Stomach (tissue), 9 donors: Measurements from ENCODE around the gene PLA2G3. TPM values are rescaled to one million over a fixed set of nuclear protein-coding genes. Genes with fewer than 3 reads are reported as not detected.

Experiments
- DNase-seq, 2 donors: peaks; one replicate each; pipeline versions ENCODE4 v3.0.0 to v3.0.0-alpha.2; 2013 to 2019
- H3K27ac ChIP-seq, 5 donors: fragments of 200-600 bp in 4 of 5; sonication (generic) in 4 of 5; one replicate each; pipeline ENCODE4 v1.5.1; 2013 to 2019; ENCODE audit warnings: mild to moderate bottlenecking in 1 of 5, moderate library complexity in 1 of 5
- H3K27me3 ChIP-seq, 3 donors: fragments of 200-600 bp; sonication (generic); one replicate each; pipeline ENCODE4 v1.5.1; 2017 to 2019; ENCODE audit warnings: mixed run types in 1 of 3
- H3K36me3 ChIP-seq, 4 donors: fragments of 200-600 bp; sonication (generic); 1 replicate in 3 of 4; 2 replicates in 1 of 4; pipeline ENCODE4 v1.5.1; 2016 to 2019
- H3K4me1 ChIP-seq, 4 donors: fragments of 200-600 bp; sonication (generic); one replicate each; pipeline ENCODE4 v1.5.1; 2016 to 2019
- H3K4me3 ChIP-seq, 4 donors: fragments of 200-600 bp; sonication (generic) in 3 of 4; one replicate each; pipeline ENCODE4 v1.5.1; 2016 to 2019; ENCODE audit warnings: mild to moderate bottlenecking in 1 of 4
- H3K9me3 ChIP-seq, 4 donors: fragments of 200-600 bp; sonication (generic); one replicate each; pipeline ENCODE4 v1.5.1; 2016 to 2019
- EP300 ChIP-seq: sonication (generic); formaldehyde crosslinking; IDR thresholded peaks from one replicate; pipeline ENCODE4 v1.6.1; 2017; ENCODE audit warnings: antibody characterized with exemption
- POLR2A ChIP-seq, 4 donors: fragments of 450-650 bp; IDR thresholded peaks; one replicate each; pipeline ENCODE4 v1.6.1; 2016; ENCODE audit warnings: antibody characterized with exemption in 4 of 4, control low read depth in 2 of 4, mild to moderate bottlenecking in 1 of 4, moderate library complexity in 1 of 4
- POLR2AphosphoS5 ChIP-seq, 3 donors: sonication (generic); formaldehyde crosslinking; IDR thresholded peaks; one replicate each; pipeline ENCODE4 v1.6.1; 2016; ENCODE audit warnings: antibody characterized with exemption in 3 of 3
- WGBS, 5 donors: extraction: QIAGEN DNeasy Blood & Tissue Kit in 3 of 5; methylation state at CpG; one replicate each; pipeline versions ENCODE4 v1.1.5 to v1.1.7; 2013 to 2018; 5-methylcytosine and 5-hydroxymethylcytosine counted together
- intact Hi-C: fragments of 100-400 bp; cut with DNase I; formaldehyde crosslinking; loops from one replicate; pipeline ENCODE4 v1.15.1; 2023; ENCODE audit warnings: low total_unique reads
- polyA plus RNA-seq, 3 donors: library from polyadenylated mRNA; stranded (reverse); fragments of 200-250 nt; gene quantifications; one replicate each; pipeline ENCODE4 v1.2.3, GENCODE V29; 2013
- total RNA-seq, 5 donors: library from RNA; depleted of rRNA; stranded (reverse); fragments of >200 nt; gene quantifications; one replicate each; pipeline versions ENCODE4 v1.1.0 to v1.2.3, GENCODE V29; 2014 to 2016
- TF ChIP-seq, protein P1 (sequence below), 7 experiments: fragments of 450-650 bp in 4 of 7; fragments of 200-600 bp in 3 of 7; sonication (generic) in 3 of 7; IDR thresholded peaks; one replicate each; pipeline ENCODE4 v1.5.1; 2016 to 2019; ENCODE audit warnings: antibody characterized with exemption in 7 of 7, control low read depth in 2 of 7, mild to moderate bottlenecking in 1 of 7
- donor health status: healthy with polysubstance abuse.
- donor health status: Bipolar disorder and iron deficiency.
- donor health status: healthy.

PLA2G3 gene
- total and polyA plus RNA-seq, 8 donors: 0.75 to 2.5 TPM; not detected in 6

DNA sequence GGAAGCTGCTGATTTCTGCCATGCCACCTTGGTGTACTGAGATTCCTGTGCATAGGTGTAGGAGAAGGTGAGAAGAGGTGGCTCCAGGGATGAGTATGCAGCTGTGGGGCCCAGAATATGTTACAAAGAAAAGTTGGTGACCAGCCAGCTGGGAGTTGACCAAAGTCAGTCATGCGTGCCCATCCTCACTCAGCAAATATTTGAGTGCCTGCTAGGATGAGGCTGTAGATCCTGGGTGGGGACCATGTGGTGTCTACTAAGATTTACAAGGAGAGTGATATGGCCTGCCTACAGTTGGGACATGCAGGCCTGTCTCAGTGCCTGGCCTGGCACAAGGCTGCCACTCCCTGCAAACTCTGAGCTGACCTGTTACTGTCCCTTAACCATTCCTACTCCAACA, 39.0 kb upstream of the PLA2G3 start:
- no peak overlapping the region for H3K27ac ChIP-seq
- peaks cover 3 to 47% (median 32%) of the 10 kb centered on the region in 4 donors for H3K36me3 ChIP-seq
- H3K4me1 ChIP-seq: peaks cover 0 to 32% (median 17%) of the 10 kb centered on the region in 4 donors
- DNase-seq: peak in 1 of 2 donors; percentile 34
- H3K4me3 ChIP-seq: no peak overlapping the region
- H3K27me3 ChIP-seq: no peaks in the 10 kb centered on the region
- TF ChIP-seq POLR2A (IDR thresholded peaks at IDR 0.05) (no peak), EP300 (no peak)
- TF ChIP-seq, protein P1, sequence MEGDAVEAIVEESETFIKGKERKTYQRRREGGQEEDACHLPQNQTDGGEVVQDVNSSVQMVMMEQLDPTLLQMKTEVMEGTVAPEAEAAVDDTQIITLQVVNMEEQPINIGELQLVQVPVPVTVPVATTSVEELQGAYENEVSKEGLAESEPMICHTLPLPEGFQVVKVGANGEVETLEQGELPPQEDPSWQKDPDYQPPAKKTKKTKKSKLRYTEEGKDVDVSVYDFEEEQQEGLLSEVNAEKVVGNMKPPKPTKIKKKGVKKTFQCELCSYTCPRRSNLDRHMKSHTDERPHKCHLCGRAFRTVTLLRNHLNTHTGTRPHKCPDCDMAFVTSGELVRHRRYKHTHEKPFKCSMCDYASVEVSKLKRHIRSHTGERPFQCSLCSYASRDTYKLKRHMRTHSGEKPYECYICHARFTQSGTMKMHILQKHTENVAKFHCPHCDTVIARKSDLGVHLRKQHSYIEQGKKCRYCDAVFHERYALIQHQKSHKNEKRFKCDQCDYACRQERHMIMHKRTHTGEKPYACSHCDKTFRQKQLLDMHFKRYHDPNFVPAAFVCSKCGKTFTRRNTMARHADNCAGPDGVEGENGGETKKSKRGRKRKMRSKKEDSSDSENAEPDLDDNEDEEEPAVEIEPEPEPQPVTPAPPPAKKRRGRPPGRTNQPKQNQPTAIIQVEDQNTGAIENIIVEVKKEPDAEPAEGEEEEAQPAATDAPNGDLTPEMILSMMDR (IDR thresholded peaks at IDR 0.05): no peak
- intact Hi-C loops: no loop called here
- WGBS, 5 donors: 26 to 50% (median 32%) methylated on average over 1 of the region's 1 CpG
- H3K9me3 ChIP-seq: no peaks in the 10 kb centered on the region

DNA sequence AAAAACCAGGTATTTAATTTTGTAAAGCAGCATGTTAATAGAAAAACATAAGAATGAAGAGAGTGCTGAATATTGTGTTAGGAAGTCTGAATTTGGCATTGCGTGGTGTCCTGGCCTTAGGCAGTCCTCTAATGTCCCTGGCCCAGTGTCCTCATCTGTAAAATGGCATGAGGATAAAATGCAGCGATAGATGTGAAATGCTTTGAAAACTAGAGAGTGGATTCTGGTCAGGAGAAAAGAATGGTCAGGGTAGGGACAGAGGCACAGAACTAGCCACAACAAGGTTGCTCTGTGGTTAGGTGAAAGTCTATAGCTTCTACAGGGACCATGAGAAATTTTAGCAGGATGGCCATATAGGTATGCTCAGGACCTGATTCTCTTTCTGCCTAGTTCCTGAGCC, 38.6 kb upstream of the PLA2G3 start:
- TF ChIP-seq POLR2A (IDR thresholded peaks at IDR 0.05): no peak
- TF ChIP-seq POLR2AphosphoS5 (IDR thresholded peaks at IDR 0.05): no peak
- TF ChIP-seq, protein P1 (IDR thresholded peaks at IDR 0.05): no peak
- no peak for TF ChIP-seq EP300
- Histone ChIP-seq H3K4me3 (no peak overlapping the region), H3K36me3 (peaks cover 3 to 43% (median 30%) of the 10 kb centered on the region in 4 donors), H3K27me3 (no peaks in the 10 kb centered on the region), H3K4me1 (peaks cover 0 to 34% (median 19%) of the 10 kb centered on the region in 4 donors), H3K27ac (no peak overlapping the region), H3K9me3 (no peaks in the 10 kb centered on the region)
- 92 to 100% (median 98%) methylated on average over 2 of the region's 2 CpGs for WGBS, 5 donors
- no peak for DNase-seq
- intact Hi-C loops: no loop called here

DNA sequence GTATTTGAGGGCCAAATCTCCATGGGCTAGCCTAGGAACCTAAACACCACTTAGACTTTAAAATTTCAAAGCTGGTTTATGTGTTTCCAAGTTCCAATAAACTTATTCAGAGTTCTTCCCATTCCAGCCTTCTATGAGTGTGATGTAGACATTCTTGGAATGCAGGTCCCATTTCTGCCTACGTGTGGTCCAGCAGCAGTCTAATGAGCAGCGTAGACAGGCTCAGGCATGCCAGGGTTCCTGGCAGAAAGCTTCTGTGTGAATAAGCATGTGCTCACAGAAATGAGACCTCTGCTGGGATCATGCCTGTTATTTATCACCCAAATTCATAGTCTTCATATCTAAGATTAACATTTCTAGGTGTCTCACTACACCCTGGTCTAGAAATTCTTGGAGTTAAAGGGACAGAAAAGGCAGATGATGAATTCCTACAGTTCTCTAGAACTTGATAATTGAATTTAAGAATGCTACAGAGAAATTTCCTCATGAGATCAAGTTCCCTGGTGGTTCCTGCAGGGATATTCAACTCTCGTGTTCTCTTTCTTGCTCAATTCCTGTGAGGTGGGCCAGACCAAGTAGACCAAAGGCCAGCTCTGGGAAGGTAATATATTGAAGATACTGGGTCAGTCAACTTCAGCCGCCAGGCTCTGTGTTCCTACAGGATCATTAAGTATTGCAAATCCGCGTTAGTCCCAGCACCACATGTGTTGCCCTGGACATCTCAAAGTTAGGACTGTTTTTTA, 37.3 kb upstream of the PLA2G3 start:
- H3K4me1 ChIP-seq: peaks cover 0 to 46% (median 28%) of the 10 kb centered on the region in 4 donors
- H3K27ac ChIP-seq: peak overlapping the region in 2 of 5 donors; percentile 57 to 67
- no peaks in the 10 kb centered on the region for H3K9me3 ChIP-seq
- DNase-seq: peak in 1 of 2 donors; percentile 32
- intact Hi-C loops: no loop called here
- TF ChIP-seq POLR2A (IDR thresholded peaks at IDR 0.05) (no peak), POLR2AphosphoS5 (IDR thresholded peaks at IDR 0.05) (peak in 2 of 3 donors; percentile 39 to 53), EP300 (no peak)
- TF ChIP-seq, protein P1 (IDR thresholded peaks at IDR 0.05): no peak
- no peaks in the 10 kb centered on the region for H3K27me3 ChIP-seq
- whole genome bisulfite sequencing, 5 donors: 80 to 92% (median 86%) methylated on average over 6 of the region's 6 CpGs
- H3K4me3 ChIP-seq: no peak overlapping the region
- peaks cover 3 to 32% (median 22%) of the 10 kb centered on the region in 4 donors for H3K36me3 ChIP-seq

DNA sequence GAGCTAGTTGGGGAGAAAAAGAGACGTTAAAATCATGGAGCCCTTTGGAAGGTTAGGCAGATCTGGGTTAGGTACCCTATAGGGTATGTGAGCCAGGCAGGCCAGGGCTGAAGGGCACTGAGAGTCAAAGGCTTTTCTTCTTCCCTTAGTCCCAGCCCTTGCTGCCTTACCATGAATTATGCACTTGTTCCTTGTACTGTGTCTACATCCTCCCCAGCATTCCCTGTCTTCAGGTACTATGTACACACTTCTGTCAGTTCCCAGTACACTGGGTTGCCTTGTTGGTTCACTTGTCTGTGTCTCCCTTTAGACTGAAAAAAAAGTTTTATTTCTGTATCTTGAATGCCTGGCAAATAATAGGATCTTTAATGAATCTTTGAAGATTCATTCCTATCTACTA, 36.6 kb upstream of the PLA2G3 start:
- WGBS, 5 donors: 77 to 90% (median 85%) methylated on average over 1 of the region's 1 CpG
- no peaks in the 10 kb centered on the region for H3K27me3 ChIP-seq
- peak overlapping the region in 3 of 5 donors; percentile 25 to 67 (median 57) for H3K27ac ChIP-seq
- no peak for DNase-seq
- H3K9me3 ChIP-seq: no peaks in the 10 kb centered on the region
- peaks cover 0 to 52% (median 33%) of the 10 kb centered on the region in 4 donors for H3K4me1 ChIP-seq
- H3K36me3 ChIP-seq: peaks cover 3 to 27% (median 18%) of the 10 kb centered on the region in 4 donors
- intact Hi-C loops: no loop called here
- TF ChIP-seq POLR2AphosphoS5 (IDR thresholded peaks at IDR 0.05) (no peak), POLR2A (IDR thresholded peaks at IDR 0.05) (no peak), EP300 (no peak)
- no peak overlapping the region for H3K4me3 ChIP-seq
